SK-N-SH (cell line): Measurements from ENCODE around the gene CHAC2.

Experiments used
- EP300 ChIP-seq, 2 experiments: IDR thresholded peaks; 2 replicates each; pipeline versions ENCODE4 v1.4.0 to v1.6.1; 2012; ENCODE audit warnings: borderline replicate concordance in 1 of 2, low read depth in 1 of 2, low read length in 1 of 2
- EZH2phosphoT487 ChIP-seq: fragments of 200-600 bp; sonication (generic); IDR thresholded peaks from 2 replicates; pipeline ENCODE4 v1.6.1; 2017; ENCODE audit warnings: low read depth, mixed run types, mild to moderate bottlenecking, antibody characterized with exemption, moderate library complexity, borderline replicate concordance
- FOSL2 ChIP-seq: IDR thresholded peaks from 2 replicates; pipeline ENCODE4 v1.4.0; 2012; ENCODE audit warnings: low read depth, mild to moderate bottlenecking, moderate library complexity, borderline replicate concordance
- GATA2 ChIP-seq: sonication (generic); formaldehyde crosslinking; IDR thresholded peaks from 2 replicates; pipeline ENCODE4 v1.5.0; 2020; ENCODE audit warnings: mild to moderate bottlenecking, missing genetic modification reagents
- JUND ChIP-seq: IDR thresholded peaks from 2 replicates; pipeline ENCODE4 v1.4.0; 2012
- MXI1 ChIP-seq: IDR thresholded peaks from 2 replicates; pipeline ENCODE4 v1.6.1; 2012; ENCODE audit warnings: mild to moderate bottlenecking, low read depth, low read length, improper control_type of control experiment
- POLR2AphosphoS5 ChIP-seq: IDR thresholded peaks from 2 replicates; pipeline ENCODE4 v1.6.1; 2012; ENCODE audit warnings: low read depth, low read length
- RAD21 ChIP-seq: IDR thresholded peaks from 2 replicates; pipeline ENCODE4 v1.6.1; 2012; ENCODE audit warnings: mild to moderate bottlenecking, low read length
- TCF12 ChIP-seq: IDR thresholded peaks from 2 replicates; pipeline ENCODE4 v1.4.0; 2012
- YY1 ChIP-seq: IDR thresholded peaks from 2 replicates; pipeline ENCODE4 v1.4.0; 2012; ENCODE audit warnings: low read depth, mild to moderate bottlenecking
- TF ChIP-seq, protein P1 (sequence below): fragments of 200-600 bp; sonication (generic); IDR thresholded peaks from 2 replicates; pipeline ENCODE4 v1.6.1; 2017; ENCODE audit warnings: antibody characterized with exemption, mild to moderate bottlenecking, moderate library complexity
- TF ChIP-seq, protein P2 (sequence below): fragments of 150-350 bp; IDR thresholded peaks from 2 replicates; pipeline ENCODE4 v1.6.1; 2017; ENCODE audit warnings: antibody characterized with exemption, low read length, low read depth, borderline replicate concordance
- TF ChIP-seq, protein P3 (sequence below): IDR thresholded peaks from 2 replicates; pipeline ENCODE4; 2012
- TF ChIP-seq, protein P4 (sequence below): IDR thresholded peaks from 2 replicates; pipeline ENCODE4 v1.6.1; 2012; ENCODE audit warnings: mild to moderate bottlenecking, low read depth, low read length, moderate library complexity

DNA sequence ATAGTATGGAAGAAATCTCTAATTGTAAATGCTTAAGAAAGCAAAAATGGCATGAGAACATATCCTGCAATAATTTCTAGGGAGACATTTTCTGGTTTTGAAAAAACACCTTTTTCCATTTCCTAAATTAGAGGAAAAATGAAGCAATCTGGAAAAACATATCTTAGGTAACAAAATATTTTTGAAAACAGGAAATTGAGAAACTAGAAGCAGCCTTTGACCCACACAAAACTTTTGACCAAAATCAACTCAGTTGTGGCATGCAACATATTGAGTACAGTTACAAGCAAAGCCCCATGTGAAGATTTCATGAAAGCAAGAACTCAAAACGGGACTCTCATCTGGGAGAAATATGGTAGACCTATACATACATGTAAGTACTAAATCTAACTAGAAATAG is 28.6 kb upstream of the CHAC2 start:
- TF ChIP-seq, protein P1, sequence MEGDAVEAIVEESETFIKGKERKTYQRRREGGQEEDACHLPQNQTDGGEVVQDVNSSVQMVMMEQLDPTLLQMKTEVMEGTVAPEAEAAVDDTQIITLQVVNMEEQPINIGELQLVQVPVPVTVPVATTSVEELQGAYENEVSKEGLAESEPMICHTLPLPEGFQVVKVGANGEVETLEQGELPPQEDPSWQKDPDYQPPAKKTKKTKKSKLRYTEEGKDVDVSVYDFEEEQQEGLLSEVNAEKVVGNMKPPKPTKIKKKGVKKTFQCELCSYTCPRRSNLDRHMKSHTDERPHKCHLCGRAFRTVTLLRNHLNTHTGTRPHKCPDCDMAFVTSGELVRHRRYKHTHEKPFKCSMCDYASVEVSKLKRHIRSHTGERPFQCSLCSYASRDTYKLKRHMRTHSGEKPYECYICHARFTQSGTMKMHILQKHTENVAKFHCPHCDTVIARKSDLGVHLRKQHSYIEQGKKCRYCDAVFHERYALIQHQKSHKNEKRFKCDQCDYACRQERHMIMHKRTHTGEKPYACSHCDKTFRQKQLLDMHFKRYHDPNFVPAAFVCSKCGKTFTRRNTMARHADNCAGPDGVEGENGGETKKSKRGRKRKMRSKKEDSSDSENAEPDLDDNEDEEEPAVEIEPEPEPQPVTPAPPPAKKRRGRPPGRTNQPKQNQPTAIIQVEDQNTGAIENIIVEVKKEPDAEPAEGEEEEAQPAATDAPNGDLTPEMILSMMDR = no peak
- TF ChIP-seq YY1 (no peak), MXI1 (no peak), FOSL2 (no peak), JUND (no peak), GATA2 (CRISPR knock-in tag) (no peak), POLR2AphosphoS5 (no peak), EP300 (IDR thresholded peaks at IDR 0.05; ENCODE audit: borderline replicate concordance in 1 of 2, low read depth in 1 of 2, low read length in 1 of 2) (no peak), EZH2phosphoT487 (no peak), TCF12 (no peak), RAD21 (no peak)
- TF ChIP-seq, protein P2, sequence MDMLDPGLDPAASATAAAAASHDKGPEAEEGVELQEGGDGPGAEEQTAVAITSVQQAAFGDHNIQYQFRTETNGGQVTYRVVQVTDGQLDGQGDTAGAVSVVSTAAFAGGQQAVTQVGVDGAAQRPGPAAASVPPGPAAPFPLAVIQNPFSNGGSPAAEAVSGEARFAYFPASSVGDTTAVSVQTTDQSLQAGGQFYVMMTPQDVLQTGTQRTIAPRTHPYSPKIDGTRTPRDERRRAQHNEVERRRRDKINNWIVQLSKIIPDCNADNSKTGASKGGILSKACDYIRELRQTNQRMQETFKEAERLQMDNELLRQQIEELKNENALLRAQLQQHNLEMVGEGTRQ = no peak
- TF ChIP-seq, protein P3, sequence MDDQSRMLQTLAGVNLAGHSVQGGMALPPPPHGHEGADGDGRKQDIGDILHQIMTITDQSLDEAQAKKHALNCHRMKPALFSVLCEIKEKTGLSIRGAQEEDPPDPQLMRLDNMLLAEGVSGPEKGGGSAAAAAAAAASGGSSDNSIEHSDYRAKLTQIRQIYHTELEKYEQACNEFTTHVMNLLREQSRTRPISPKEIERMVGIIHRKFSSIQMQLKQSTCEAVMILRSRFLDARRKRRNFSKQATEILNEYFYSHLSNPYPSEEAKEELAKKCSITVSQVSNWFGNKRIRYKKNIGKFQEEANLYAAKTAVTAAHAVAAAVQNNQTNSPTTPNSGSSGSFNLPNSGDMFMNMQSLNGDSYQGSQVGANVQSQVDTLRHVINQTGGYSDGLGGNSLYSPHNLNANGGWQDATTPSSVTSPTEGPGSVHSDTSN = no peak
- TF ChIP-seq, protein P4, sequence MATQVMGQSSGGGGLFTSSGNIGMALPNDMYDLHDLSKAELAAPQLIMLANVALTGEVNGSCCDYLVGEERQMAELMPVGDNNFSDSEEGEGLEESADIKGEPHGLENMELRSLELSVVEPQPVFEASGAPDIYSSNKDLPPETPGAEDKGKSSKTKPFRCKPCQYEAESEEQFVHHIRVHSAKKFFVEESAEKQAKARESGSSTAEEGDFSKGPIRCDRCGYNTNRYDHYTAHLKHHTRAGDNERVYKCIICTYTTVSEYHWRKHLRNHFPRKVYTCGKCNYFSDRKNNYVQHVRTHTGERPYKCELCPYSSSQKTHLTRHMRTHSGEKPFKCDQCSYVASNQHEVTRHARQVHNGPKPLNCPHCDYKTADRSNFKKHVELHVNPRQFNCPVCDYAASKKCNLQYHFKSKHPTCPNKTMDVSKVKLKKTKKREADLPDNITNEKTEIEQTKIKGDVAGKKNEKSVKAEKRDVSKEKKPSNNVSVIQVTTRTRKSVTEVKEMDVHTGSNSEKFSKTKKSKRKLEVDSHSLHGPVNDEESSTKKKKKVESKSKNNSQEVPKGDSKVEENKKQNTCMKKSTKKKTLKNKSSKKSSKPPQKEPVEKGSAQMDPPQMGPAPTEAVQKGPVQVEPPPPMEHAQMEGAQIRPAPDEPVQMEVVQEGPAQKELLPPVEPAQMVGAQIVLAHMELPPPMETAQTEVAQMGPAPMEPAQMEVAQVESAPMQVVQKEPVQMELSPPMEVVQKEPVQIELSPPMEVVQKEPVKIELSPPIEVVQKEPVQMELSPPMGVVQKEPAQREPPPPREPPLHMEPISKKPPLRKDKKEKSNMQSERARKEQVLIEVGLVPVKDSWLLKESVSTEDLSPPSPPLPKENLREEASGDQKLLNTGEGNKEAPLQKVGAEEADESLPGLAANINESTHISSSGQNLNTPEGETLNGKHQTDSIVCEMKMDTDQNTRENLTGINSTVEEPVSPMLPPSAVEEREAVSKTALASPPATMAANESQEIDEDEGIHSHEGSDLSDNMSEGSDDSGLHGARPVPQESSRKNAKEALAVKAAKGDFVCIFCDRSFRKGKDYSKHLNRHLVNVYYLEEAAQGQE = no peak
